Smooth muscle cell (in vitro differentiated cells): ENCODE results near the gene HOXD11. TPM values are rescaled to one million over a fixed set of nuclear protein-coding genes. Genes with fewer than 3 reads are reported as not detected.
A peak's percentile ranks its signal among the peaks of the same experiment; 100 is the strongest.

Source experiments
- DNase-seq: peaks from one replicate; lab custom pipeline; 2025; ENCODE audit not compliant: unreplicated experiment; lab: John Stamatoyannopoulos, UW
- H2AFZ ChIP-seq: fragments of 200-600 bp; sonication (generic); 2 replicates; pipeline ENCODE4 v1.6.0; 2016; ENCODE audit warnings: antibody characterized with exemption, low read depth, mild to moderate bottlenecking
- H3F3A ChIP-seq: fragments of 200-600 bp; sonication (generic); 2 replicates; pipeline ENCODE4 v1.6.0; 2017; ENCODE audit warnings: antibody characterized with exemption, low read depth
- H3K27ac ChIP-seq: fragments of 200-600 bp; sonication (generic); 2 replicates; pipeline ENCODE4 v1.5.1; 2016; ENCODE audit warnings: low read depth, mild to moderate bottlenecking
- H3K27me3 ChIP-seq: fragments of 200-600 bp; sonication (generic); 2 replicates; pipeline ENCODE4 v1.6.1; 2016; ENCODE audit warnings: low read depth, mild to moderate bottlenecking
- H3K36me3 ChIP-seq: fragments of 200-600 bp; sonication (generic); 2 replicates; pipeline ENCODE4 v1.5.1; 2016; ENCODE audit warnings: low read depth
- H3K4me1 ChIP-seq: fragments of 200-600 bp; sonication (generic); 2 replicates; pipeline ENCODE4 v1.5.1; 2016; ENCODE audit warnings: low read depth
- H3K4me2 ChIP-seq: fragments of 200-600 bp; sonication (generic); 2 replicates; pipeline ENCODE4 v1.6.0; 2016; ENCODE audit warnings: mild to moderate bottlenecking
- H3K4me3 ChIP-seq: fragments of 200-600 bp; sonication (generic); 2 replicates; pipeline ENCODE4 v1.5.1; 2016; ENCODE audit warnings: mild to moderate bottlenecking
- H3K79me2 ChIP-seq: fragments of 200-600 bp; sonication (generic); 2 replicates; pipeline ENCODE4 v1.6.0; 2016; ENCODE audit warnings: low read depth, mild to moderate bottlenecking
- H3K9ac ChIP-seq: fragments of 200-600 bp; sonication (generic); 2 replicates; pipeline ENCODE4 v1.6.0; 2016; ENCODE audit warnings: low read depth
- H3K9me3 ChIP-seq: fragments of 200-600 bp; sonication (generic); replicated peaks from 2 replicates; pipeline ENCODE4 v1.5.1; 2016; ENCODE audit warnings: low read depth
- H4K20me1 ChIP-seq: fragments of 200-600 bp; sonication (generic); 2 replicates; pipeline ENCODE4 v1.6.0; 2016; ENCODE audit warnings: low read depth
- CTCF ChIP-seq: fragments of 200-600 bp; sonication (generic); IDR thresholded peaks from 2 replicates; pipeline ENCODE4 v1.5.1; 2017; ENCODE audit warnings: borderline replicate concordance, mild to moderate bottlenecking, antibody characterized with exemption; ENCODE audit not compliant: insufficient read depth, poor library complexity, severe bottlenecking
- WGBS: methylation state at CpG from one replicate; pipeline ENCODE4 v1.1.7; 2016; ENCODE audit warnings: low lambda C conversion rate; 5-methylcytosine and 5-hydroxymethylcytosine counted together
- polyA plus RNA-seq: library from polyadenylated mRNA; unstranded; fragments of >200 nt; fragmentation: Nextera tagmentation; extraction: Ambion mirVana; gene quantifications from 2 replicates; pipeline ENCODE4 v1.2.1, GENCODE V29; 2016
- total RNA-seq: library from RNA; depleted of rRNA; stranded (reverse); fragments of >200 nt; gene quantifications from 2 replicates; pipeline ENCODE4 v1.2.3, GENCODE V29; 2014

The HOXD11 gene
- total and polyA plus RNA-seq, 2 experiments from 2014 or later = 4.4 to 7.9 TPM

- Histone ChIP-seq H3K4me2 (no peak overlapping the region), H3K27me3 (peaks cover 98% of the 10 kb centered on the region), H3F3A (no peaks in the 10 kb centered on the region), H3K4me1 (peaks cover 7% of the 10 kb centered on the region), H3K4me3 (no peak overlapping the region), H4K20me1 (no peaks in the 10 kb centered on the region), H3K36me3 (no peaks in the 10 kb centered on the region), H3K9me3 (no peaks in the 10 kb centered on the region), H2AFZ (no peak overlapping the region), H3K27ac (no peak overlapping the region), H3K79me2 (no peaks in the 10 kb centered on the region), H3K9ac (no peak overlapping the region)
- TF ChIP-seq CTCF = no peak
- DNase-seq = no peak
Observed at GRCh38 chr2:176133389-176133788, 26.3 kb downstream of the HOXD11 start.

- Histone ChIP-seq H3K9me3 (no peaks in the 10 kb centered on the region), H2AFZ (no peak overlapping the region), H3K27ac (no peak overlapping the region), H3K4me2 (no peak overlapping the region), H3K79me2 (no peaks in the 10 kb centered on the region), H3K9ac (no peak overlapping the region), H4K20me1 (no peaks in the 10 kb centered on the region), H3K27me3 (peaks cover 98% of the 10 kb centered on the region), H3F3A (no peaks in the 10 kb centered on the region), H3K36me3 (no peaks in the 10 kb centered on the region), H3K4me1 (peaks cover 7% of the 10 kb centered on the region), H3K4me3 (no peak overlapping the region)
- TF ChIP-seq CTCF = no peak
- WGBS = 26% methylated on average over 4 of the region's 4 CpGs
- no peak for DNase-seq
Observed at GRCh38 chr2:176134035-176134434, 27.0 kb downstream of the HOXD11 start.

DNA sequence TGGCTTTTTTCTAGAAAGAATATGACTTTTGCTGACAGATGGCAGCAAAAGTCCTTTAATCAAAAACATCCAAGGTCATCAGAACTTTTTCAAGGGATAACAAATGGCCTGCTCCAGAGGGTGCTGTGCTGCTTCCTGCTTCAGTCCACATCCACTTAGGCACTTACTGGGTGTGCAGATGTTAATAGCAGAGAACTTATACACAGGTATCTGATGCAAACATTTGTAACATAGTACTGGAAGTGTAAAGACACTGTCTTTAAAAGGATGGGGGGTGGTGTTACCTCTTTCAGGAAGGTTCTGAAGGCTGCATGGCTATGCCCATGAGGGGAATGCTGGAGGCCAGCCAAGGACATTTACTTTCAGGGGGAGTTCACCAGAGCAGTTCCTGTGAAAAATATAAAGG, 28.0 kb downstream of the HOXD11 start:
- no peak for DNase-seq
- Histone ChIP-seq H3K9ac (no peak overlapping the region), H2AFZ (no peak overlapping the region), H3K9me3 (no peaks in the 10 kb centered on the region), H3F3A (no peaks in the 10 kb centered on the region), H3K4me1 (no peaks in the 10 kb centered on the region), H3K27ac (no peak overlapping the region), H3K4me2 (no peak overlapping the region), H3K4me3 (no peak overlapping the region), H4K20me1 (no peaks in the 10 kb centered on the region), H3K79me2 (no peaks in the 10 kb centered on the region), H3K27me3 (peaks cover 98% of the 10 kb centered on the region), H3K36me3 (no peaks in the 10 kb centered on the region)
- no peak for TF ChIP-seq CTCF

GRCh38 chr2:176136374-176137251, 29.5 kb downstream of the HOXD11 start:
- Histone ChIP-seq H3K4me2 (peak overlapping the region; percentile 94), H3K79me2 (no peaks in the 10 kb centered on the region), H3K9me3 (no peaks in the 10 kb centered on the region), H3K36me3 (no peaks in the 10 kb centered on the region), H3K27ac (no peak overlapping the region), H3K4me1 (no peaks in the 10 kb centered on the region), H3K27me3 (peaks cover 95% of the 10 kb centered on the region), H4K20me1 (no peaks in the 10 kb centered on the region), H3K4me3 (peak overlapping the region; percentile 65), H3F3A (no peaks in the 10 kb centered on the region), H2AFZ (peak overlapping the region; percentile 88), H3K9ac (no peak overlapping the region)
- TF ChIP-seq CTCF = no peak
- 2% methylated on average over 63 of the region's 71 CpGs for WGBS
- no peak for DNase-seq
